Caco-2 (cell line): Measurements from ENCODE around the gene PCDHGB6. TPM values are rescaled to one million over a fixed set of nuclear protein-coding genes. Genes with fewer than 3 reads are reported as not detected.

Experiments used
- BruUV-seq: library from RNA; stranded (reverse); fragments of 400-500 nt; replicated peaks from 2 replicates; lab custom pipeline; 2021; lab: Mats Ljungman, UMichigan
- CTCF ChIA-PET: fragments of 300-600 bp; sonication (Branson Sonifier 250); formaldehyde crosslinking; loops from one replicate; lab custom pipeline; 2022; ENCODE audit warnings: antibody characterized with exemption; lab: Charles Lee
- POLR2A ChIA-PET: fragments of 300-600 bp; sonication (Branson Sonifier 250); formaldehyde crosslinking; loops from one replicate; lab custom pipeline; 2022; ENCODE audit warnings: antibody characterized with exemption; lab: Charles Lee
- DNase-seq, 2 experiments: peaks; one replicate each; pipeline versions ENCODE4 v3.0.0 to v3.0.0-alpha.2; 2020 to 2022
- H3K27me3 ChIP-seq: replicated peaks from 2 replicates; pipeline ENCODE4 v1.6.0; 2011; ENCODE audit warnings: low read length; ENCODE audit not compliant: control insufficient read depth, insufficient read depth
- H3K36me3 ChIP-seq: 2 replicates; pipeline ENCODE4 v1.5.1; 2011; ENCODE audit warnings: low read length; ENCODE audit not compliant: control insufficient read depth, insufficient read depth
- H3K4me1 ChIP-seq: fragments of 250-450 bp; sonication (Bioruptor Pico); 2 replicates; pipeline ENCODE4 v1.5.1; 2020; ENCODE audit warnings: mild to moderate bottlenecking
- H3K4me3 ChIP-seq: 2 replicates; pipeline ENCODE4 v1.5.1; 2011; ENCODE audit warnings: low read depth, mild to moderate bottlenecking, control low read depth, low read length
- H3K9me3 ChIP-seq: fragments of 250-450 bp; sonication (Bioruptor Pico); 2 replicates; pipeline ENCODE4 v1.5.1; 2020; ENCODE audit warnings: mild to moderate bottlenecking, moderate library complexity
- H3K27ac Mint-ChIP-seq: one replicate; pipeline ENCODE4 v1.8.0; 2022; ENCODE audit warnings: mixed read lengths; ENCODE audit not compliant: unreplicated experiment
- H3K27me3 Mint-ChIP-seq: one replicate; pipeline ENCODE4 v1.8.0; 2022; ENCODE audit warnings: mixed read lengths; ENCODE audit not compliant: insufficient read depth, unreplicated experiment
- H3K36me3 Mint-ChIP-seq: one replicate; pipeline ENCODE4 v1.8.0; 2022; ENCODE audit warnings: mild to moderate bottlenecking, mixed read lengths; ENCODE audit not compliant: insufficient read depth, unreplicated experiment
- H3K4me1 Mint-ChIP-seq: one replicate; pipeline ENCODE4 v1.8.0; 2022; ENCODE audit warnings: low read depth, mixed read lengths; ENCODE audit not compliant: unreplicated experiment
- H3K4me3 Mint-ChIP-seq: one replicate; pipeline ENCODE4 v1.8.0; 2022; ENCODE audit warnings: mild to moderate bottlenecking, moderate library complexity, mixed read lengths; ENCODE audit not compliant: unreplicated experiment
- H3K9me3 Mint-ChIP-seq: one replicate; pipeline ENCODE4 v1.8.0; 2022; ENCODE audit warnings: mixed read lengths; ENCODE audit not compliant: unreplicated experiment
- CTCF ChIP-seq, 2 experiments: fragments of 200-600 bp in 1 of 2; IDR thresholded peaks; 1 replicate in 1 of 2; 2 replicates in 1 of 2; pipeline versions ENCODE4 v1.5.1 to v1.8.0; 2011 to 2022; ENCODE audit warnings: antibody characterized with exemption in 1 of 2, control low read depth in 1 of 2, inconsistent platforms in 1 of 2, low read depth in 1 of 2, low read length in 1 of 2, mild to moderate bottlenecking in 1 of 2, moderate library complexity in 1 of 2; ENCODE audit not compliant: insufficient read depth in 1 of 2, severe bottlenecking in 1 of 2, unreplicated experiment in 1 of 2
- intact Hi-C: fragments of 100-400 bp; cut with micrococcal nuclease; formaldehyde crosslinking; loops from one replicate; pipeline ENCODE4 v1.10.0; 2022; ENCODE audit not compliant: unreplicated experiment
- total RNA-seq: library from RNA; stranded (reverse); gene quantifications from 2 replicates; pipeline ENCODE4 v1.2.3, GENCODE V29; 2022

PCDHGB6 gene
- total RNA-seq, 1 experiment from 2014 or later = 2.5 TPM

GRCh38 chr5:141434006-141434405 is 26.2 kb downstream of the PCDHGB6 start:
- Mint-ChIP-seq H3K27me3 (no peaks in the 10 kb centered on the region), H3K27ac (no peak overlapping the region)

GRCh38 chr5:141437221-141437620 is 29.4 kb downstream of the PCDHGB6 start:
- TF ChIP-seq CTCF (IDR thresholded peaks at IDR 0.05; ENCODE audit: insufficient read depth in 1 of 2, low read depth in 1 of 2, low read length in 1 of 2, severe bottlenecking in 1 of 2, unreplicated experiment in 1 of 2) = no peak
- H3K9me3 ChIP-seq = no peaks in the 10 kb centered on the region
- H3K9me3 Mint-ChIP-seq = peaks cover 26% of the 10 kb centered on the region
- intact Hi-C loops = no loop called here
- no peaks in the 10 kb centered on the region for H3K27me3 ChIP-seq
- POLR2A ChIA-PET = no interaction called here
- H3K36me3 Mint-ChIP-seq = peaks cover 7% of the 10 kb centered on the region
- no peak overlapping the region for H3K4me3 ChIP-seq
- H3K4me1 ChIP-seq = no peaks in the 10 kb centered on the region
- DNase-seq = no peak
- H3K4me1 Mint-ChIP-seq = no peaks in the 10 kb centered on the region
- no peak overlapping the region for H3K27ac Mint-ChIP-seq
- CTCF ChIA-PET = no interaction called here
- no peak overlapping the region for H3K4me3 Mint-ChIP-seq
- no peaks in the 10 kb centered on the region for H3K36me3 ChIP-seq
- no TSS peak for BruUV-seq
- H3K27me3 Mint-ChIP-seq = no peaks in the 10 kb centered on the region

More at GRCh38 chr5:141434006-141434405, 26.2 kb downstream of the PCDHGB6 start:
- H3K36me3 ChIP-seq = no peaks in the 10 kb centered on the region
- DNase-seq = no peak
- no peak overlapping the region for H3K4me3 ChIP-seq
- no peak for TF ChIP-seq CTCF (IDR thresholded peaks at IDR 0.05; ENCODE audit: insufficient read depth in 1 of 2, low read depth in 1 of 2, low read length in 1 of 2, severe bottlenecking in 1 of 2, unreplicated experiment in 1 of 2)
- peaks cover 40% of the 10 kb centered on the region for H3K9me3 Mint-ChIP-seq
- peaks cover 7% of the 10 kb centered on the region for H3K36me3 Mint-ChIP-seq
- H3K4me1 ChIP-seq = no peaks in the 10 kb centered on the region
- H3K9me3 ChIP-seq = 0 out of 2 replicates have a peak, but pooled peaks cover 6% of the 10 kb centered on the region
- intact Hi-C loops = no loop called here
- ChIA-PET POLR2A (no interaction called here), CTCF (no interaction called here)
- H3K4me3 Mint-ChIP-seq = no peak overlapping the region
- no TSS peak for BruUV-seq
- no peaks in the 10 kb centered on the region for H3K4me1 Mint-ChIP-seq
- no peaks in the 10 kb centered on the region for H3K27me3 ChIP-seq

GRCh38 chr5:141439411-141440141 is 31.8 kb downstream of the PCDHGB6 start:
- no peaks in the 10 kb centered on the region for H3K4me1 ChIP-seq
- no peaks in the 10 kb centered on the region for H3K27me3 Mint-ChIP-seq
- H3K4me3 ChIP-seq = no peak overlapping the region
- no peak for TF ChIP-seq CTCF (IDR thresholded peaks at IDR 0.05; ENCODE audit: insufficient read depth in 1 of 2, low read depth in 1 of 2, low read length in 1 of 2, severe bottlenecking in 1 of 2, unreplicated experiment in 1 of 2)
- no peaks in the 10 kb centered on the region; the same call in 1 of the 2 replicates for H3K9me3 ChIP-seq
- H3K27me3 ChIP-seq = no peaks in the 10 kb centered on the region
- H3K36me3 Mint-ChIP-seq = no peaks in the 10 kb centered on the region
- no peaks in the 10 kb centered on the region for H3K36me3 ChIP-seq
- intact Hi-C loops = no loop called here
- no peaks in the 10 kb centered on the region for H3K4me1 Mint-ChIP-seq
- peak in 1 of 2 experiments; percentile 24 for DNase-seq
- BruUV-seq = no TSS peak
- ChIA-PET CTCF (no interaction called here), POLR2A (no interaction called here)
- H3K4me3 Mint-ChIP-seq = no peak overlapping the region
- H3K9me3 Mint-ChIP-seq = peaks cover 24% of the 10 kb centered on the region
- no peak overlapping the region for H3K27ac Mint-ChIP-seq
